ENCODE results near the gene EXOSC10. TPM values are rescaled to one million over a fixed set of nuclear protein-coding genes. Genes with fewer than 3 reads are reported as not detected.

Gene EXOSC10
- total and polyA plus RNA-seq, 2 donors from 2014 or later, result 26.2 to 46.8 TPM

GRCh38 chr1:11072216-11072917, 27.3 kb downstream of the EXOSC10 start:
- Histone ChIP-seq H3K9ac (ENCODE audit: low read length in 3 of 3) (no peak overlapping the region), H3K27ac (ENCODE audit: low read depth in 2 of 2, low read length in 2 of 2) (no peak overlapping the region), H3K4me1 (ENCODE audit: control insufficient read depth in 2 of 3, insufficient read depth in 2 of 3, low read depth in 1 of 3, low read length in 3 of 3) (no peaks in the 10 kb centered on the region), H3K9me3 (ENCODE audit: control insufficient read depth in 2 of 3, insufficient read depth in 1 of 3, low read length in 3 of 3) (no peaks in the 10 kb centered on the region), H3K4me3 (ENCODE audit: low read length in 3 of 3) (no peak overlapping the region), H3K36me3 (ENCODE audit: control insufficient read depth in 2 of 3, insufficient read depth in 3 of 3, low read length in 3 of 3) (peaks cover 11 to 74% (median 56%) of the 10 kb centered on the region in 3 donors), H3K27me3 (ENCODE audit: control insufficient read depth, insufficient read depth, low read length) (no peaks in the 10 kb centered on the region)
- no peak for FAIRE-seq
- TF ChIP-seq CTCF (IDR thresholded peaks at IDR 0.05; ENCODE audit: borderline replicate concordance, extremely low read depth, insufficient read depth), result no peak
- intact Hi-C loops (cut with DNase I), result no loop called here
- peak in 1 of 5 donors; percentile 26 for DNase-seq

- H3K27me3 ChIP-seq (ENCODE audit: control insufficient read depth, insufficient read depth, low read length), result no peaks in the 10 kb centered on the region
- no peak overlapping the region for H3K4me3 ChIP-seq (ENCODE audit: low read length in 3 of 3)
- TF ChIP-seq CTCF (IDR thresholded peaks at IDR 0.05; ENCODE audit: borderline replicate concordance, extremely low read depth, insufficient read depth), result no peak
- no peak overlapping the region for H3K9ac ChIP-seq (ENCODE audit: low read length in 3 of 3)
- FAIRE-seq, result no peak
- no peaks in the 10 kb centered on the region for H3K9me3 ChIP-seq (ENCODE audit: control insufficient read depth in 2 of 3, insufficient read depth in 1 of 3, low read length in 3 of 3)
- no peaks in the 10 kb centered on the region for H3K4me1 ChIP-seq (ENCODE audit: control insufficient read depth in 2 of 3, insufficient read depth in 2 of 3, low read depth in 1 of 3, low read length in 3 of 3)
- no peak overlapping the region for H3K27ac ChIP-seq (ENCODE audit: low read depth in 2 of 2, low read length in 2 of 2)
- intact Hi-C loops (cut with DNase I), result no loop called here
- peaks cover 11 to 69% (median 51%) of the 10 kb centered on the region in 3 donors for H3K36me3 ChIP-seq (ENCODE audit: control insufficient read depth in 2 of 3, insufficient read depth in 3 of 3, low read length in 3 of 3)
- DNase-seq, result peak in 1 of 5 donors; percentile 41
Observed at GRCh38 chr1:11071463-11072215, 28.0 kb downstream of the EXOSC10 start.

- Histone ChIP-seq H3K36me3 (ENCODE audit: control insufficient read depth in 2 of 3, insufficient read depth in 3 of 3, low read length in 3 of 3) (peaks cover 11 to 66% (median 47%) of the 10 kb centered on the region in 3 donors), H3K27ac (ENCODE audit: low read depth in 2 of 2, low read length in 2 of 2) (no peak overlapping the region), H3K9ac (ENCODE audit: low read length in 3 of 3) (no peak overlapping the region), H3K4me3 (ENCODE audit: low read length in 3 of 3) (no peak overlapping the region), H3K4me1 (ENCODE audit: control insufficient read depth in 2 of 3, insufficient read depth in 2 of 3, low read depth in 1 of 3, low read length in 3 of 3) (no peaks in the 10 kb centered on the region), H3K27me3 (ENCODE audit: control insufficient read depth, insufficient read depth, low read length) (no peaks in the 10 kb centered on the region), H3K9me3 (ENCODE audit: control insufficient read depth in 2 of 3, insufficient read depth in 1 of 3, low read length in 3 of 3) (no peaks in the 10 kb centered on the region)
- peak in 1 of 5 donors; percentile 35 for DNase-seq
- no peak for FAIRE-seq
- no peak for TF ChIP-seq CTCF (IDR thresholded peaks at IDR 0.05; ENCODE audit: borderline replicate concordance, extremely low read depth, insufficient read depth)
- intact Hi-C loops (cut with DNase I), result no loop called here
Observed at GRCh38 chr1:11070876-11071275, 28.8 kb downstream of the EXOSC10 start.

Measured in kidney (tissue), 14 donors.